Fibroblast of villous mesenchyme (primary cell): ENCODE measurements around the gene NXPH1. TPM values are rescaled to one million over a fixed set of nuclear protein-coding genes. Genes with fewer than 3 reads are reported as not detected.
"Not testable (repeated sequence)": the region's sequence is repeated elsewhere in the genome, so short reads cannot be mapped to it uniquely, and the experiment has no call there.

Source experiments
- DNase-seq: peaks from one replicate; pipeline ENCODE4 v3.0.0-alpha.2; 2010; ENCODE audit warnings: low read depth
- H3K4me3 ChIP-seq: 2 replicates; pipeline ENCODE4 v1.5.1; 2011; ENCODE audit warnings: low read depth, mild to moderate bottlenecking, low read length
- total RNA-seq: library from RNA; depleted of rRNA; stranded (reverse); fragments of >200 nt; gene quantifications from 2 replicates; pipeline ENCODE4 v1.2.3, GENCODE V29; 2012
- TF ChIP-seq, protein P1 (sequence below): IDR thresholded peaks from 2 replicates; pipeline ENCODE4 v1.5.1; 2012; ENCODE audit warnings: low read depth, mild to moderate bottlenecking, low read length; ENCODE audit not compliant: insufficient read depth

The NXPH1 gene
- total RNA-seq, 1 donor, result not detected

DNA sequence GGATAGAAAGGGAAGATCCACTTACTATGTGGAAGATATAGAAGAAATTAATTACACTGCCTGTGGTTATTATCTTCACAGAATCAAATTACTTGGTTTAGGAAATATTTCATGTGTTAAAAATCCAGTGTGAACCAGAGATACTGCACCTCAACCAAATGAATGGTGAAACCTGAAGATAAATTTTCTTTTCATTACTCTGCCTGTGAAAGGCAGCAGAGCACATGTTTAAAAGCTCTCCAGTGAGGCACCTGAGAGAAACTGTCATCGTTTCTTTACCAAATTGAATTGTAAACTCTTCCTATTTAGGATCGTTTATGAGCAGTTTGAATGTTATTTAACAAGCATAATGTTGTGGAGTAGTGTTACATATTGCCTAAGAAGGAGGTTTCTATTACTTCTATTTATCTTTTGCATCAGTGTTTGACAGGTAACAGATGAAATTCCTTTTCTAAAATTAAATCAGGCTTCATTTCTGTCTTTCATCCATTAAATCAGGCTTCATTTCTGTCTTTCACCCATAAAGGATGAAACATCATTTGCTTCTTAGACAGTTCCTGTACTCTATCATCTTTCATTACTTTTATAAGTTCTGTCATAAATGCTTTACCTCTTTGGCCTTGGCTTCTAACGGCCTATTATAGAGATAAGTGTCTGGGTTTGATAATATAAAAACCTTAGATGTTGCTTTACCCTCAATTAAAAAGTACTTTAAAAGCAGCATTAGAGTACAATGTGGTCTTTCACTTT, 266.6 kb downstream of the NXPH1 start:
- TF ChIP-seq, protein P1, sequence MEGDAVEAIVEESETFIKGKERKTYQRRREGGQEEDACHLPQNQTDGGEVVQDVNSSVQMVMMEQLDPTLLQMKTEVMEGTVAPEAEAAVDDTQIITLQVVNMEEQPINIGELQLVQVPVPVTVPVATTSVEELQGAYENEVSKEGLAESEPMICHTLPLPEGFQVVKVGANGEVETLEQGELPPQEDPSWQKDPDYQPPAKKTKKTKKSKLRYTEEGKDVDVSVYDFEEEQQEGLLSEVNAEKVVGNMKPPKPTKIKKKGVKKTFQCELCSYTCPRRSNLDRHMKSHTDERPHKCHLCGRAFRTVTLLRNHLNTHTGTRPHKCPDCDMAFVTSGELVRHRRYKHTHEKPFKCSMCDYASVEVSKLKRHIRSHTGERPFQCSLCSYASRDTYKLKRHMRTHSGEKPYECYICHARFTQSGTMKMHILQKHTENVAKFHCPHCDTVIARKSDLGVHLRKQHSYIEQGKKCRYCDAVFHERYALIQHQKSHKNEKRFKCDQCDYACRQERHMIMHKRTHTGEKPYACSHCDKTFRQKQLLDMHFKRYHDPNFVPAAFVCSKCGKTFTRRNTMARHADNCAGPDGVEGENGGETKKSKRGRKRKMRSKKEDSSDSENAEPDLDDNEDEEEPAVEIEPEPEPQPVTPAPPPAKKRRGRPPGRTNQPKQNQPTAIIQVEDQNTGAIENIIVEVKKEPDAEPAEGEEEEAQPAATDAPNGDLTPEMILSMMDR, result no peak
- no peak overlapping the region for H3K4me3 ChIP-seq
- DNase-seq, result no peak

DNA sequence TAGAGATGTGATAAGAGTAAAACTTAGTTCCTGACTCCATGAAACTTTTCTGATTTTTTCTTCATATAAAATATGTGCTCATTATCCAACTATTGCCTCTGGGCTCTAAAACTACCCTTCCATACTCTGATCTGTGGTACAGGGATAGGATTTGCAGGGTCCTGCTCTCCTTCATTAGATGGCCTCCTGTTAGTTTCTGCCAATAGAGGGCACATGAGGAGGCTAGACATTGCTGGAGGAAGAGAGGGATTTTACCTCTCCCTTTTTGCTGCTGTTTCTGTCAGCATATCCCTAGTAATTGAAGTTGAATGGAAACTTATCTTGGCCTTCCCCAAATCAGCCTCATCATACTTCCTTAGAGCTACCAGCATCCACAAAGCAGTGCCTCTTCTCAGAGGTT, 269.4 kb downstream of the NXPH1 start:
- no peak for DNase-seq
- no peak overlapping the region for H3K4me3 ChIP-seq
- TF ChIP-seq, protein P1, result no peak

DNA sequence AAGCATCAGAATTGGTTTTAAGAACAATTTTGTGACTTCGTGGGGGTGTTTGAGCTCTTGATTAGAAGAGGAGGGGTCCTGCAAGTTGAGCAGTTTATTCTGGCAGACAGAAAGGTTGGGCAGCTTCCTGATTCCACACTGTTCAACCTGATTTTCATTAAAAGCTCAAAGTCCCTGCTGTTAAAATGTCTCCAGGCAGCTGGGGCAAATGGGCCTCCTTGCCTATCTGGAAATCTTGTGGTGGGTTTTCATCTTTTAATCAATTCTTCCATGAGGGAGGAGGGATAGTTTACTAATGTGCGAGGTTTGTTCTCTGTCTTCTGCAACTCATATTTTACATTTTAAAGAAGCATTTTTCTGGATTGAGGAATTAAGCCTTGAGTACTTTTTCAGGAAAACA, 276.7 kb downstream of the NXPH1 start:
- DNase-seq, result no peak
- TF ChIP-seq, protein P1, result no peak

DNA sequence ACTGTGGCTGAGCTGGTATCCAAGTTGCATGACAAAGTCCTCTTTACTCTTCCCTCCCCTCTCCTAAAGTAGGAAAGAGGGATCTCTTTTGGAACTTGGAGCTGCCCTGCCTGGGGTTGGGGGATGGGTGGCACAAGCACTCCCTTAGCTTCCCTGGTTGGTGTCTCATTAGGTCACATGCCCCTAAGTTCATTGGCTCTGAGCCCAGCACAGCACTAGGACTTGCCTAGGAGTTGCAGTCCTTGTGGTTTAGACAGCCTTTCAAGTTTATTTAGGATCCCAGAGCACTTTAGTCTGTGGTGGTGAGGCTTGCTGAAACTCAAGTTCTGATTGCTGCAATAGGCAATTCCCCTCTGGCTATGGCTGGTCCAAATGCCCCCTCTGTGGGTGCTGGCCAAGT, 281.4 kb downstream of the NXPH1 start:
- no peak for DNase-seq
- TF ChIP-seq, protein P1, result no peak
- no peak overlapping the region for H3K4me3 ChIP-seq

More for the DNA sequence above, 276.7 kb downstream of the NXPH1 start:
- no peak overlapping the region for H3K4me3 ChIP-seq

DNA sequence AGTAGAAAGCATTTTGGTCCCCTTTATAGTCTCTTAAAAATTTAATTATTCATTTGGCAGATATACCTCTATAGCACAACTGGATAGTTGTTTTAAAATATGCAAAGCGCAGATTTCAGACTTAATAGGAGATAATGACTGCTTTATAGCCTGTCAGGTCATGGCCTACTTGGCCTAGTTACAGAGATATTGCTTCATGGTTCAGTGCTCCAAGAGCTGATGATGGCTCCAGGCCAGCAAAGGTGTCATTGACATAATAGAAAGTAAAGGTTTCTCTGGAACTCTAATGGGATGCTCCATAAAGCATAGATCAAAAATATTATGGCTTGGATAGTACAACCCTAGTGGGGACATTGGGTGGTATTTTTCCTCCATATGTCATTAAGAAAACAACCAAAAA, 285.7 kb downstream of the NXPH1 start:
- H3K4me3 ChIP-seq, result no peak overlapping the region
- DNase-seq, result no peak
- TF ChIP-seq, protein P1, result no peak

DNA sequence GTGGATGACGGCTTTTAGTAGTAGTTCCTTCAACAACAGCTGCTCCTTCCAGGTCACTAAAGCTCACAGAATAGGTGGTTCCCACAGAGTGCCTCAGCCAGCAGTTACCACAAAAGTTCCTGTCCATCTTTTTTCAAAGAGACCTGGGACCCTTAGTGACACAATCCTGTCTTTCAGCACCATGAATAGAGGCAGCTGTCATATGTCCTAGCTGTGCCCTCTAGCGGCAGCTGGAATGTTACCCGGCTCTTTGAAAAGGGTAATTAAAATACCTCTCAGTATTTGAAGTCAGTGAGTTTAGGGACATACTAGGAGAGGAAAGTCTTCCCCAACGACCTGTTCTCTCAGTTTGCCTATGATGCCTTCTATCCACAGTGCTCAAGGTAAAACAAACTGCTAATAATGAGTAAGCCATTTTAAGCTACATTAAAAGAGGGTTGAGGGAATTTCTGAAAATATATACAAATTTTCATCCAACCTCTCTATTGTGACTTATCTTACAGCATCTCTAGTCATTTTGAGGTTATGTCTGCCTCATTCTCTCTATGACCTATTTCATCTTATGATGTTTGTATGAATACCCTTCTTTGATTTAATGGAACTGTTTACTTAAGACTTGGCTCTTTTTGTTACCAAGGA, 290.8 kb downstream of the NXPH1 start:
- no peak overlapping the region for H3K4me3 ChIP-seq
- TF ChIP-seq, protein P1, result no peak
- no peak for DNase-seq

DNA sequence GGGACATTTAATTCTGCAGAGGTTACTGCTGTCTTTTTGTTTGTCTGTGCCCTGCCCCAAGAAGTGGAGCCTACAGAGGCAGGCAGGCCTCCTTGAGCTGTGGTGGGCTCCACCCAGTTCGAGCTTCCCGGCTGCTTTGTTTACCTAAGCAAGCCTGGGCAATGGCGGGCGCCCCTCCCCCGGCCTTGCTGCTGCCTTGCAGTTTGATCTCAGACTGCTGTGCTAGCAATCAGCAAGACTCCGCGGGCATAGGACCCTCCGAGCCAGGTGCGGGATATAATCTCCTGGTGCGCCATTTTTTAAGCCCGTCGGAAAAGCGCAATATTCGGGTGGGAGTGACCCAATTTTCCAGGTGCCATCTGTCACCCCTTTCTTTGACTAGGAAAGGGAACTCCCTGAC, 298.3 kb downstream of the NXPH1 start:
- H3K4me3 ChIP-seq, DNase-seq: not testable (repeated sequence)
